NCI-H1092 (cell line): ENCODE data around the gene SLC44A1.
A peak's percentile ranks its signal among the peaks of the same experiment; 100 is the strongest.

ENCODE experiments used
- DNase-seq: peaks from one replicate; lab custom pipeline; 2025; lab: John Stamatoyannopoulos, UW

SLC44A1 gene

DNA sequence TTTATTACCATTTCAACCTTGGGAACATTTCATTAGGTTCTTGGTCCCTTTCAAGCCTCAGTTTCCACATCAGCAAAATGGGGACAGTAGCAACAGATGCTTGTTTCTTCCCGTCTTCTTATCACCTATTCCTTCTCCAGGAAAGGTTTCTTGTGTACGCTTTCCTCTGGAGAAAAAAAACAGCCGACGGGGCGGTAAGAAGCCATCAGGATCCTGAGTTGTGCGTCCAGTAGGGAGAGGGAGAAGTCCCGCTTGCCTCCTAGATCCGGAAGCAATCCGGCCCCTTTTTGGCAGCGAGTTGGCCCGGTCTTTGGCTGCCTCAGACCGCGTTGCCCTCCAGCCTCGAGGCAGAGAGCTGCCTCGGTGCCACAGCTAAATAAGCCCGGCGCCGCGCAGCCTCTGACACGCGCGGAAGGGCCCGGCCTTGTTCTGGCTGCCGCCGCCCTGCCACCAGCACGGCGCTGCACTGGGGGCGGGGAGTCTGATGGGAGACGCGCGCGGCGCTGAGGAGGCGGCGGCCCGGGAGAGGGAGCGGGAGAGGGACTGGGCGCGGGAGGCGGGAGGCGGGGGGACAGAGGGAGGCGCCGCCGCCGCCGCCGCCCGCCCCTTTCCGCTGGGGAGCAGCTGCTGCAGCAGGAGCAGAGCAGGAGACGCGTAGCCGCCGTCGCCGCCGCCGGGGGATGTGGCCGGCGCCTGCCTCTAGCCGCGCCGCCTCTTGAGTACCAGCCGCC lies at the start of gene SLC44A1:
Gene SLC44A1 (plus strand): TSS at position 649 of the 731 bp plus-strand sequence. CDS start 218 bp downstream, outside the sequence.
- peak; percentile 94 for DNase-seq

DNA sequence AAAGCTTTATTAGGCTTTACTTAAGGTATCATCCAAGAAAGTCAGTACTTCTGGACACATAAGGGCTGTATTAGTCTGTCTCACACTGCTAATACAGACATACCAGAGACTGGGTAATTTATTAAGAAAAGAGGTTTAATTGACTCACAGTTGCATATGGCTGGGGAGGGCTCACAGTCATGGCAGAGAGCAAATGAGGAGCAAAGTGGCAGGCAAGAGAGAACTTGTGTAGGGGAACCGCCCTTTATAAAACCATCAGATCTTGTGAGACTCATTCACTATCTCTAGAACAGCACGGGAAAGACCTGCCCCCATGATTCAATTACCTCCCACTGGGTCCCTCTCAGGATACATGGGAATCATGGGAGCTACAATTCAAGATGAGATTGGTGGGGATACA lies 49.2 kb upstream of the SLC44A1 start:
- no peak for DNase-seq

DNA sequence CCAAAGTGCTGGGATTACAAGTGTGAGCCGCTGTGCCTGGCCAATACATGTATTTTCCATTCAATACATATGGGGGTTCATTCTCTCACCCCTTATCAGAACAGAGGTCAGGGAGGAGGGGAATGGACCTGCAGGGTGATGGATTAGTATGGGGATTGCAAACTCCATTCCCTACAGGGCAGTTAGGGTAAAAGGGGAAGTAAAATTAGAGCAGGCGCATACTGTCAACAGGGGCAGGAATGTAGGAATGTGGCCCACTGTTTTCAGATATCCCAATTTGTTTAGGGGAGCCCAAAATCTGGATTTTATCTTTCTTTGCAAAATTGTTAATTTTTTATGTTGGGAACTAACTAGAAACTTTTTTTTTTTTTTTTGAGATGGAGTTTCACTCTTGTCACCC lies 46.4 kb upstream of the SLC44A1 start:
- DNase-seq = no peak

GRCh38 chr9:105198865-105199264 lies 45.6 kb upstream of the SLC44A1 start:
- DNase-seq = no peak

GRCh38 chr9:105204416-105204815 lies 40.0 kb upstream of the SLC44A1 start:
- no peak for DNase-seq

GRCh38 chr9:105205787-105206495 lies 38.5 kb upstream of the SLC44A1 start:
- no peak for DNase-seq

GRCh38 chr9:105206496-105206820 lies 38.0 kb upstream of the SLC44A1 start:
- peak; percentile 12 for DNase-seq

- no peak for DNase-seq
Observed at GRCh38 chr9:105206821-105207699, 37.4 kb upstream of the SLC44A1 start.

DNA sequence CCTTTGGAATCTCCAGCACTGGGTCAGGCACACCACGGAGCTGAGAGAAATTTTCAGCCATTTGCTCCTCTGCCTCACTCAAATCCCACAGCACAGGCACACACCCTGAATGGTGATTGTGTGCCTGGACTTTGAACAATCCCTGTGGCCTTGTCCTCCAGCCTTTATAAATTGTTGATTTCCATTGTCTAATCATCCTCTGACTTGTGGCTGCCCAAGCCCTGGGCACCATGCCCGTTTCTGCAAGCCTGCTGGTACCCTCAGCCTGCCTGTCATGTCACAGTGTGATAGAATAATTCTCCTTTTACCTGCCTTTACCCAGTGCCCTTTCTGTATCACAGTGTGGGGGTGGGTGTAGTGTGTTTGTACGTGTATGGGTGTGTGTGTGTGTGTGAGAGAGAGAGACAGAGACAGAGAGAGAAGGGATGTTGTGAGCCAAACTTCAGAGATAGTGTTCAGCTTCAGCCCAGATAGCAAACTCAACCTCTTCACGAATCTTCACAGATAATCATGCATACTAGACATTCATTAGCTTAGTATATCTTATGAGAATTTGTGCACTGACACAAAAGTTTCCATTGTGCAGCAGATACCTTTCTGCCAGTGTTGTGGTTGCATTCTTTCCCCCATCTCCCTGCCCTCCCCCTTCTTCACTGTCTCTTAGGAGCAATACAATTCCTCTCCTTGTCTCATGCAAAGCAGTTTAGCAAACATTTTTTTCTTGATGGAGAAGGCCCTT lies 27.8 kb upstream of the SLC44A1 start:
- no peak for DNase-seq

DNA sequence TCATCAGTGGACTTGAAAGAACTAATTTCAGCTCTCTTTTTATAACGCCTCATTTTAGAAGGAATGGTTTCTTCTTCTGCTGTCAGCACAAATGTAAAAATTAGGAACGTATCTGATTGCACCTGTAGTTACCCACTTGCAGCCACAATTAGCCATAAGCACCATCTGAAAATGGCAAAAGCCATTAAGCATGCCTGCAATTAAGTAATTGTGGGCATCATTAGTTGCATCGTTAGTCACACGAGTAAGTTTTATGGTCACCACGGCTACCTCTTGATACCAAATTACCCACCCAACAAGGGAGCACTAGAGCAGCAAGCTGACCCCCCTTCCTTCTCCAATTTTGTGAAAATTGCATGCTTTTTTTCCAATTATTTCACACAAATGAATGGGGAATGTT lies 25.8 kb upstream of the SLC44A1 start:
- no peak for DNase-seq

DNA sequence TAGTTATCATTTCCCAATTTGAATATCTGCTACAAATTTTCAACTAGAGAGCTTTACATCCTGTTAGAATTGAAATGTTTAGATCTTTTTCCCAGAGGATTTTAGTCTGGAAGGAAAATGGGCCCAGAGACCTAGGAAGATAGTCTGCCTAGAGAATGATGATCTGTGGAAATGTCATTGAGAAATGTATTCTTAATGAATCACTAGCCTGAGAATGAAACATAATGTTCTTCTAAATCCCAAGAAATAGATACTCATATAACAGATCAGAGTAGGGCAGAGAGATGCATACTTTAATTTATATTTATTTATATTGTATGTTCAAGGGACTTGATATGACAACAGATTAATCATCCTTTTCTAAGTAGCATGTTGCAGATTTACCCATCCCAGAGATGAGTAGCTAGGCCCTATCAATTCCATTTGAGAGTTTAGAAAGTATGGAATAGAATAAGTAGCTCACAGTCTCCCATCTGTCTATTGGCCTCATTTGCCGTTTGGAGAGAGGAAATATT lies 25.1 kb upstream of the SLC44A1 start:
- DNase-seq = no peak

DNA sequence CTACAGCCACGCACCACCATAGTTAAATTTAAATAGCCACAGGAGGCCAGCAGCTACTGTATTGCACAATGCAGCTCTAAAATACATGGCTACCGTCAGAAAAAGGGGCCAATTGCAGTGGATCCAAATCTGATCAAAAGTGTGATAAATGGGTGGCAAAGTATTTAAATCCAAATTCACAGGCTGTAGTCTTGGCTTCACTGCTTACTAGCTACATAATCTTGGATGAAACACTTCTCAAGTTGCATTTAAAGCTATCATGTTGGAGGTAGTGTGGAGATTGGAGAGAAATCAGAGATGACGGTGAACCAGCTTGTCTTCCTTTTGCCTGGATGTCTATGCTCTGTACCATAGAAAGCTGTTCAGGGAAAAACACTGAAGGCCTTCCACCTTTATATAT lies 24.0 kb upstream of the SLC44A1 start:
- no peak for DNase-seq

GRCh38 chr9:105223544-105224140 lies 20.8 kb upstream of the SLC44A1 start:
- no peak for DNase-seq

DNA sequence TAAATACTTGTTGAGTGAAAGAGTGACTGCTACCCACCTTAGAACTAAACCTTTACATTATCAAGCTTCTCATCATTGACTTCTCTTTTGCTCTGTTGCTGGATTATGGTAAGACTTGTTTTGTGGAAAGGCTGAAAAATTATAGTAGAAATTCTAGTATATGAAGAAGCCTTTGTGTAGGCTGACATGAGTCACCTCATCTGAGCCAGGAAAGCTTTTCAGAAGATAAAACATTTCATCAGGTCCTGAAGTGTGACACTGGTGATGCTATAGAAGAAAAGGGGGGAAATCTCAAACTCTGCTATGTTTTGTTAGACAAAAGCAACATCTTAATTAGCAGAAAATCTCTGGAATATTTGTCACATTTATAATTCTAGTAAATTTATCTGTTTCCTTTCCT lies 18.4 kb upstream of the SLC44A1 start:
- DNase-seq = no peak

DNA sequence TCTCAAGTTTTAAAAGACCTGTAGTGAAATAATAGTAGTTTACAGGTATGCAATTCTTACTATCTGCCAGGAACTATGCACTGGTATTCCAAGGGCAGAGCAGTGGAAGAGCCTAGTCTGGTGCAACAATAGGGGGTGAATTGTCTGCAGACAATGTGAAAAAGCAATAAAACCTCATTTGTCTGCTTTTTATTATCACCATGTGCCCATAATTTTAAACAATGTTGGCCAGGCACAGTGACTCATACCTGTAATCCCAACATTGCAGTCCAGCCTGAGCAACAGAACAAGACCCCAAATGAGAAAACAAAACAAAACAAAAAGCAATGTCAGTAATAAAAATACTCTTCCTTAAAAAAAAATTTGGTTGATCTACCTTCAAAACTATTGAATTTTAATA lies 12.2 kb upstream of the SLC44A1 start:
- DNase-seq = no peak

DNA sequence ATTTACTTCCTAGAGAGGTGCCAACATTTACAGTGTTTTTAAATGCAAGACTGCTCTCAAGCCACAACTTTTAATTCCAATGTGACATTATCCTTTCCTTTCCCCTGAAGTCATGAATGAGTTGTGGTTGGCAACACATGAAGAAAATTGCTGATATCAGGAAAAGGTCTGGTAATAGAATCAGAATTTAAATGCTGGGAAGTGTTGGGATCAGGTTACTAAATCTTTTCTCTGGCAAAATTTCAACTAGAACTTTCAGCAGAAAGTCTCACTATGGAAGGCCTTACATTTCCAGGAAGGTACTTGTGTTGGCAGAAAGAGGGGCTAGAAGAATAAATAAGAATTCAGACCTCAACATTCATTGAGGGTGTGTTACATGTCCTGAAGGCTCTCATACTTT lies 10.6 kb upstream of the SLC44A1 start:
- no peak for DNase-seq

DNA sequence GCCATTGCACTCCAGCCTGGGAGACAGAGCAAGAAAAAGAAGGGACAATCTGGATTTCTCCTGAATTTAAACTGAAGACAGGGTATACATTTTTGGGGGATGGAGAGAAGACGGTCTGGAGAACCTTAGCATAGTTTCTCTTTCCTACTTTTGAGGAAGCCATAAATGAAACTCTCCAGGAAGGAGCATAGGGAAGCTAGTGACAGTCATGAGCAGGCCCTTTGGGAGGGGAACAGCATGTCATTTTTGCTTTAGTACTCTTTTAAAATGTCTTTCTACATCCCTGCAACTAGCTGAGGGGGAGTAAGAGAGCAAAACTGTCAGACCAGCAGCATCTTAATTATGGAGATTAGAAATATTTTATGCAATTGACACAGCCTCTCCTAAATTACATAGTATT lies 8.2 kb upstream of the SLC44A1 start:
- DNase-seq = no peak

DNA sequence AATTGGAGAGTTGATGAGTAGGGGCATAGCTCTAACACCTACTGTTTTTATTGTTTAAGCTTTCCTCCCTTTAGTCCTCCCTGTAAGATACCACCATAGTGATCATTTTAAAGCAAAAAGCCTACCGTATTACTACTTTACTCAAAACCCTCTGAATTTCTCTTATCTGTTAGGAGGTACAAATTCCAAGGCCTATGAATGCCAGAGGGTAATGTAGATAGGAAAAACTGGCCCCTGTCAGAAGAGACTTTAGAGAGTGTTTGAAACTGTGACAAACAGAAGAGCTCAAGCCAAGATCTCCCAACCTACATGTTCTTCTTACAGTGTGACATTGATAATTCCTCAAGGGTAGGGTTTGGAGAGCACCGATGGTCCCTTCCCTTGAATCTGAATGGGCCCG lies 7.2 kb upstream of the SLC44A1 start:
- no peak for DNase-seq

DNA sequence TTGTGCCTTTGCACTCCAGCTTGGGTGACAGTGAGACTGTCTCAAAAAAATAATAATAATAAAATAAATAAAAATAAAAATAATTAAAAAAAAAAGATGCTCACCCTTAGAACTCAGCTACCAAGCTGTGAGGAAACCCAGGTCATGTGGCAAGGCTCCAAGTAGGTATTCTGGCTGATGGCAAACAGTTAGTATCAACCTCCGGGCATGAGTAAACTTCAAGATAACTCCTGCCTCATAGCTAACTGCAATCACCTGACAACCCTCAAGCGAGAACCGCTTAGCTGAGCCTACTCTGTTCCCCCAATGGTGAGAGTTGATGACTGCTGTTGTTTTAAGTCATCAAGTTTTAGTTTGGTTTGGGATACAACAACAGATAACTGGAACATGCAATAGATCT lies 6.1 kb upstream of the SLC44A1 start:
- DNase-seq = no peak

- no peak for DNase-seq
Observed at GRCh38 chr9:105241356-105242043, 3.0 kb upstream of the SLC44A1 start.

DNA sequence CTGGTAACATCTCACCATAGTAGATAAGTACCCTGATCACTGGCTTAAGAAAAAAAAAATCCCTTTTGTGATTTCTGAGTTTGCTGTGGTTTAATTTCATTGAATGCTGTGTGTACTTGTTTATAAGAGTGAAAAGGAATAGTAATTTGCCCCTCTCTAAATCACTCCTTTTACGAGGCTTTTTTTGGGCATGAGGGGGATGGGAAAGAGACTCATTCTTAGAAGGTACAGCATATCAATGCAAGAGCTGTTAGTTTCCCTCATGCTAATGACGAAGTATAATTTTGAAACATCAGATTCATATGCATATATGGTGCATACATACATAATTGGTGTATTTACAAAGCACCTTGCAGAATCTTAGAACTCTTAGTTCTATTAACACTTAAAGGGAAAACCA lies 2.4 kb upstream of the SLC44A1 start:
- DNase-seq = no peak
